Spleen (tissue), 11 donors: ENCODE data around the gene B4GALT6. TPM values are rescaled to one million over a fixed set of nuclear protein-coding genes. Genes with fewer than 3 reads are reported as not detected.

Experiments
- DNase-seq: peaks from one replicate; pipeline ENCODE4 v3.0.0-alpha.2; 2020
- H3K27ac ChIP-seq, 8 donors: fragments of 200-600 bp; sonication (generic) in 7 of 8; 1 replicate in 4 of 8; 2 replicates in 4 of 8; pipeline versions ENCODE4 v1.5.0 to v1.8.0; 2016 to 2021; ENCODE audit warnings: inconsistent platforms in 4 of 8, mild to moderate bottlenecking in 4 of 8, moderate library complexity in 1 of 8
- H3K27me3 ChIP-seq, 7 donors: fragments of 200-600 bp; sonication (generic) in 6 of 7; replicated peaks in 1 of 7; 1 replicate in 4 of 7; 2 replicates in 3 of 7; pipeline versions ENCODE4 v1.5.0 to v1.8.0; 2016 to 2021; ENCODE audit warnings: inconsistent platforms in 3 of 7, mild to moderate bottlenecking in 1 of 7
- H3K36me3 ChIP-seq, 6 donors: fragments of 200-600 bp; sonication (generic) in 5 of 6; 1 replicate in 4 of 6; 2 replicates in 2 of 6; pipeline versions ENCODE4 v1.5.0 to v1.8.0; 2016 to 2021; ENCODE audit warnings: inconsistent platforms in 2 of 6
- H3K4me1 ChIP-seq, 6 donors: fragments of 200-600 bp; sonication (generic) in 5 of 6; 1 replicate in 3 of 6; 2 replicates in 3 of 6; pipeline versions ENCODE4 v1.5.0 to v1.8.0; 2016 to 2021; ENCODE audit warnings: inconsistent platforms in 3 of 6
- H3K4me3 ChIP-seq, 8 donors: fragments of 200-600 bp; sonication (generic) in 7 of 8; 1 replicate in 4 of 8; 2 replicates in 4 of 8; pipeline versions ENCODE4 v1.5.0 to v1.8.0; 2016 to 2021; ENCODE audit warnings: inconsistent platforms in 4 of 8, mild to moderate bottlenecking in 4 of 8, moderate library complexity in 2 of 8
- H3K9me3 ChIP-seq, 8 donors: fragments of 200-600 bp; sonication (generic) in 7 of 8; 1 replicate in 4 of 8; 2 replicates in 4 of 8; pipeline versions ENCODE4 v1.5.0 to v1.8.0; 2016 to 2021; ENCODE audit warnings: inconsistent platforms in 4 of 8
- POLR2A ChIP-seq, 3 donors: fragments of 450-650 bp; IDR thresholded peaks; one replicate each; pipeline ENCODE4 v1.5.1; 2017; ENCODE audit warnings: antibody characterized with exemption in 3 of 3, mild to moderate bottlenecking in 1 of 3
- POLR2AphosphoS5 ChIP-seq, 3 donors: sonication (generic); formaldehyde crosslinking; IDR thresholded peaks; one replicate each; pipeline ENCODE4 v1.5.1; 2017; ENCODE audit warnings: antibody characterized with exemption in 3 of 3
- WGBS, 5 donors: extraction: QIAGEN DNeasy Blood & Tissue Kit in 3 of 5; methylation state at CpG; one replicate each; pipeline versions ENCODE4 v1.1.5 to v1.1.7; 2013 to 2018; 5-methylcytosine and 5-hydroxymethylcytosine counted together
- intact Hi-C: fragments of 100-400 bp; cut with DNase I; formaldehyde crosslinking; loops from one replicate; pipeline ENCODE4 v1.15.0; 2023; ENCODE audit warnings: low total_unique reads
- polyA plus RNA-seq, 3 donors: library from polyadenylated mRNA; stranded (reverse); fragments of 200-250 nt; gene quantifications; one replicate each; pipeline ENCODE4 v1.2.1, GENCODE V29; 2013
- total RNA-seq, 7 donors: library from RNA; depleted of rRNA in 3 of 7; stranded (reverse); fragments of >200 nt in 3 of 7; fragmentation: NEBNext Ultra II Directional in 4 of 7; extraction: Animal tissue kit (Norgen Biotek cat#: 25700) in 4 of 7; gene quantifications; one replicate each; pipeline versions ENCODE4 v1.1.0 to v1.2.1, GENCODE V29; 2016 to 2021
- TF ChIP-seq, protein P1 (sequence below), 11 experiments: fragments of 200-600 bp in 7 of 11; fragments of 450-650 bp in 4 of 11; sonication (generic) in 4 of 11; IDR thresholded peaks in 8 of 11; conservative IDR thresholded peaks in 3 of 11; 1 replicate in 7 of 11; 2 replicates in 4 of 11; pipeline versions ENCODE4 v1.4.0 to v1.8.0; 2016 to 2021; ENCODE audit warnings: antibody characterized with exemption in 11 of 11, inconsistent platforms in 4 of 11, mild to moderate bottlenecking in 1 of 11
- donor health status: healthy with polysubstance abuse.
- donor health status: DM: no; HTN: no; CAD: no; lungs with moderate emphysema.
- donor health status: DM: no; HTN: no; CAD: no.
- donor health status: Bipolar disorder and iron deficiency.
- donor health status: healthy.
- donor health status: DM: no; HTN: no; CAD: no.
- donor health status: DM: yes; HTN: yes; CAD: no.

B4GALT6 gene
- total and polyA plus RNA-seq, 10 donors, result 0.42 to 9.1 (median 3.7) TPM

GRCh38 chr18:31685097-31686082 is 1.0 kb upstream of the B4GALT6 start:
- TF ChIP-seq, protein P1, sequence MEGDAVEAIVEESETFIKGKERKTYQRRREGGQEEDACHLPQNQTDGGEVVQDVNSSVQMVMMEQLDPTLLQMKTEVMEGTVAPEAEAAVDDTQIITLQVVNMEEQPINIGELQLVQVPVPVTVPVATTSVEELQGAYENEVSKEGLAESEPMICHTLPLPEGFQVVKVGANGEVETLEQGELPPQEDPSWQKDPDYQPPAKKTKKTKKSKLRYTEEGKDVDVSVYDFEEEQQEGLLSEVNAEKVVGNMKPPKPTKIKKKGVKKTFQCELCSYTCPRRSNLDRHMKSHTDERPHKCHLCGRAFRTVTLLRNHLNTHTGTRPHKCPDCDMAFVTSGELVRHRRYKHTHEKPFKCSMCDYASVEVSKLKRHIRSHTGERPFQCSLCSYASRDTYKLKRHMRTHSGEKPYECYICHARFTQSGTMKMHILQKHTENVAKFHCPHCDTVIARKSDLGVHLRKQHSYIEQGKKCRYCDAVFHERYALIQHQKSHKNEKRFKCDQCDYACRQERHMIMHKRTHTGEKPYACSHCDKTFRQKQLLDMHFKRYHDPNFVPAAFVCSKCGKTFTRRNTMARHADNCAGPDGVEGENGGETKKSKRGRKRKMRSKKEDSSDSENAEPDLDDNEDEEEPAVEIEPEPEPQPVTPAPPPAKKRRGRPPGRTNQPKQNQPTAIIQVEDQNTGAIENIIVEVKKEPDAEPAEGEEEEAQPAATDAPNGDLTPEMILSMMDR (IDR thresholded peaks at IDR 0.05 in 8 of 11, conservative IDR thresholded peaks at IDR 0.05 in 3 of 11), result peak in 7 of 11 experiments; percentile 22 to 57 (median 45)
- TF ChIP-seq POLR2AphosphoS5 (IDR thresholded peaks at IDR 0.05), result peak; percentile 10 to 69 (median 68)
- TF ChIP-seq POLR2A (IDR thresholded peaks at IDR 0.05), result no peak
- peak overlapping the region; percentile 42 to 85 (median 80) for H3K27ac ChIP-seq
- peaks cover 6 to 31% (median 19%) of the 10 kb centered on the region in 6 donors for H3K4me1 ChIP-seq
- H3K27me3 ChIP-seq, result peaks cover 0 to 39% (median 7%) of the 10 kb centered on the region in 7 donors
- no peaks in the 10 kb centered on the region for H3K9me3 ChIP-seq
- peak overlapping the region; percentile 44 to 85 (median 64) for H3K4me3 ChIP-seq
- no peaks in the 10 kb centered on the region for H3K36me3 ChIP-seq
- intact Hi-C loops, result no loop called here
- 1 to 4% (median 2%) methylated on average over 36 to 115 of the region's 115 CpGs for WGBS, 5 donors
- peak; percentile 90 for DNase-seq

GRCh38 chr18:31683968-31684278 is 458 bp downstream of the B4GALT6 start:
- H3K4me3 ChIP-seq, result peak overlapping the region; percentile 38 to 85 (median 64)
- DNase-seq, result no peak
- WGBS, 5 donors, result 4 to 13% (median 13%) methylated on average over 9 of the region's 9 CpGs

GRCh38 chr18:31683106-31683505 is 1.3 kb downstream of the B4GALT6 start:
- Histone ChIP-seq H3K9me3 (no peaks in the 10 kb centered on the region), H3K4me3 (no peak overlapping the region), H3K4me1 (peaks cover 6 to 31% (median 19%) of the 10 kb centered on the region in 6 donors), H3K27me3 (peaks cover 0 to 43% (median 7%) of the 10 kb centered on the region in 7 donors), H3K36me3 (no peaks in the 10 kb centered on the region), H3K27ac (no peak overlapping the region)
- no peak for DNase-seq
- WGBS, 5 donors, result 37 to 57% (median 50%) methylated on average over 5 of the region's 5 CpGs
- TF ChIP-seq POLR2AphosphoS5 (IDR thresholded peaks at IDR 0.05) (no peak), POLR2A (IDR thresholded peaks at IDR 0.05) (no peak)
- TF ChIP-seq, protein P1 (IDR thresholded peaks at IDR 0.05 in 8 of 11, conservative IDR thresholded peaks at IDR 0.05 in 3 of 11), result no peak
- intact Hi-C loops, result no loop called here

More at GRCh38 chr18:31683968-31684278, 458 bp downstream of the B4GALT6 start:
- Histone ChIP-seq H3K36me3 (no peaks in the 10 kb centered on the region), H3K9me3 (no peaks in the 10 kb centered on the region), H3K4me1 (peaks cover 6 to 31% (median 19%) of the 10 kb centered on the region in 6 donors), H3K27ac (peak overlapping the region in 7 of 8 donors; percentile 39 to 85 (median 82)), H3K27me3 (peaks cover 0 to 43% (median 7%) of the 10 kb centered on the region in 7 donors)
- intact Hi-C loops, result no loop called here
- TF ChIP-seq POLR2AphosphoS5 (IDR thresholded peaks at IDR 0.05) (no peak), POLR2A (IDR thresholded peaks at IDR 0.05) (no peak)
- TF ChIP-seq, protein P1 (IDR thresholded peaks at IDR 0.05 in 8 of 11, conservative IDR thresholded peaks at IDR 0.05 in 3 of 11), result no peak
